ENCODE data around the gene C3.

DNA sequence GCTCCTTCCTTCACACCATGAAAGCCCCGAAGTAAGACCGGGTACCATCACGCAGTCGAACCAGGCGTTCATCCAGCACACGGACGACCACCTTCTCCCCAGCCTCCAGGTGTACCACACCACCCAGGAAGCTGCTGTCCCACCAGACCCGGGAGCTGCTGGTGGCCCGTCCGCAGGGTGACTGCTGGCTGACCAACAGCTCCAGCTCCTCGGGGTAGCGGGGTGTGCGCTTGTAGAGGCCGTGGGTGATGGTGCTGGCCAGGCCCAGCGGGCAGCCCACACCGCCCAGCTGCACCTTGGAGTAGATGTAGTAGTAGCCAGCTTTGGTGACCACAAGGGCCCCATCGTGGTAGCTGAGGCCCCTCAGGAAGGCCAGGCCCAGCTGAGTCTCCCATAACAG, 55.5 kb downstream of the C3 start:
- TF ChIP-seq GATA3 (IDR thresholded peaks at IDR 0.05; ENCODE audit: low read depth, low read length), result no peak
- no peak for TF ChIP-seq GATA2 (IDR thresholded peaks at IDR 0.05; ENCODE audit: low read depth, low read length)

Data from SH-SY5Y (cell line).